ENCODE measurements around the gene TMEM248.
A peak's percentile ranks its signal among the peaks of the same experiment; 100 is the strongest.
"Not testable (repeated sequence)": the region's sequence is repeated elsewhere in the genome, so short reads cannot be mapped to it uniquely, and the experiment has no call there.

Gene TMEM248, protein sequence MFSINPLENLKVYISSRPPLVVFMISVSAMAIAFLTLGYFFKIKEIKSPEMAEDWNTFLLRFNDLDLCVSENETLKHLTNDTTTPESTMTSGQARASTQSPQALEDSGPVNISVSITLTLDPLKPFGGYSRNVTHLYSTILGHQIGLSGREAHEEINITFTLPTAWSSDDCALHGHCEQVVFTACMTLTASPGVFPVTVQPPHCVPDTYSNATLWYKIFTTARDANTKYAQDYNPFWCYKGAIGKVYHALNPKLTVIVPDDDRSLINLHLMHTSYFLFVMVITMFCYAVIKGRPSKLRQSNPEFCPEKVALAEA

GRCh38 chr7:66920769-66921395 lies at the start of gene TMEM248:
TSS of gene TMEM248 (plus strand) at chr7:66921225. CDS start at chr7:66941866, 20,641 bp downstream.
- peak; percentile 89 for DNase-seq

GRCh38 chr7:66873476-66873875 lies 47.5 kb upstream of the TMEM248 start:
- no peak for DNase-seq

GRCh38 chr7:66877577-66878300 lies 43.3 kb upstream of the TMEM248 start:
- DNase-seq: no peak

DNA sequence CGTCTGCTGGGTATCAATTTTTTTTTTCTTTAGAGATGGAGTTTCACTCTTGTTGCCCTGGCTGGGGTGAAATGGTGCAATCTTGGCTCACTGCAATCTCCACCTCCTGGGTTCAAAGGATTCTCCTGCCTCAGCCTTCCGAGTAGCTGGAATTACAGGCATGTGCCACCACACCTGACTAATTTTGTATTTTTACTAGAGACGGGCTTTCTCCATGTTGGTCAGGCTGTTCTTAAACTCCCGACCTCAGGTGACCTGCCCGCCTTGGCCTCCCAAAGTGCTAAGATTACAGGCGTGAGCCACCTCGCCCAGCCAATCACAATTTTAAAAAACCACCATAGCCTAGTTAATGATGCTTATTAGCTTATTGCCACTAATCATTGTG lies 42.7 kb upstream of the TMEM248 start:
- DNase-seq: not testable (repeated sequence)

DNA sequence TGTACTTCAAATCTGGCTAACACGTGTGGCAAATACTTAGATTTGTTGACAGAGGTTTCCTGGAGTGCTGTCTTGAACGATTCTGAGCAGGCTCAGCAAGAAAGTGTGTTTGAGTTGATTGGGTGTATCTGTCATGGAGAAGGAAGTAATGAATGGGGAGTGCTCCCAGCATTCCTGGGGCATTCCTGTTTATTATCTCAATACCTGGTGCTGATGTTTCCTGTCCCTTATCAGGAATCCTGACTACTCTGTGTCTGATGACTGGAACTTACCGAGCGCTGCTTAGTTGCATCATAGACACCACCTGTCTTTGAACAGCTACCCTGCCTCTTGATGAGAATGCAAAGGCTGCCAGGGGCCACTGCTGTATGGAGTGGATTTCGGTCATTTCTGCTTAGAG lies 41.0 kb upstream of the TMEM248 start:
- DNase-seq: no peak

DNA sequence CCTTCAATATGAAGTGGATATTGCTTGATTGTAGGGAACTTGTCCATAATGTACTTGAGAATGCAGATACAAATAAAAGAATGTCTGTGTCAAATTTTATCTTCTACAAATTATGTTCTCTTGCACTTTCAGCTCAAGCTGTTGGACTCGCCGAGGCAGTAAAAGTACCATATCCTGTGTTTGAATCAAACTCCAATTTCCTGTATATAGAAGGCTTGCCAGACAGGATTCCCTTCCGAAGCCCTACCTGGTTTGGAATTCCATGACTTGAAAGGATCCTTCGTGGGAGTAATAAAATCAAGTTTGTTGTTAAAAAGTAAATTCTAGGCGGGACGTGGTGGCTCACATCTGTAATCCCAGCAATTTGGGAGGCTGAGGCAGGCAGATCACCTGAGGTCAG lies 40.4 kb upstream of the TMEM248 start:
- DNase-seq: not testable (repeated sequence)

GRCh38 chr7:66883716-66884115 lies 37.3 kb upstream of the TMEM248 start:
- DNase-seq: no peak

DNA sequence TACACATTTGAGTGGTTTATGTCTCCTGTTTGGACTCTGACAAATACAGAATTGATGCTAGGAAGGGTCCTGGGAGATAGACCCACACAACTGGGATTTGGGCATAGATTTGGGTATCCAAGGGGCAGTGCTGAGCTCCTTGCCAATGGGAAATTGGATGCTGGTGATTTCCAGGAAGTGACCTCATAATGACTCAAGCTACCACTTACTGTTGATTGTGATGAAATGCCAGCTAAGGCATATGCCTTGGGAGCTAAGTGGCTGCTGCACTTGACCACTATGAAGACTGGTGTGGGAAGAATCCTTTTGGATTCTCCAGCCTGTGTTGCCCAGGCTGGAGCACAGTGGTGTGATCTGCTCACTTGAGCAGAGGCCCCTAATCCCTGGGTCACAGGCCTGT lies 36.5 kb upstream of the TMEM248 start:
- not testable (repeated sequence) for DNase-seq

- DNase-seq: no peak
Observed at GRCh38 chr7:66886152-66886551, 34.9 kb upstream of the TMEM248 start.

- not testable (repeated sequence) for DNase-seq
Observed at GRCh38 chr7:66888223-66888622, 32.8 kb upstream of the TMEM248 start.

DNA sequence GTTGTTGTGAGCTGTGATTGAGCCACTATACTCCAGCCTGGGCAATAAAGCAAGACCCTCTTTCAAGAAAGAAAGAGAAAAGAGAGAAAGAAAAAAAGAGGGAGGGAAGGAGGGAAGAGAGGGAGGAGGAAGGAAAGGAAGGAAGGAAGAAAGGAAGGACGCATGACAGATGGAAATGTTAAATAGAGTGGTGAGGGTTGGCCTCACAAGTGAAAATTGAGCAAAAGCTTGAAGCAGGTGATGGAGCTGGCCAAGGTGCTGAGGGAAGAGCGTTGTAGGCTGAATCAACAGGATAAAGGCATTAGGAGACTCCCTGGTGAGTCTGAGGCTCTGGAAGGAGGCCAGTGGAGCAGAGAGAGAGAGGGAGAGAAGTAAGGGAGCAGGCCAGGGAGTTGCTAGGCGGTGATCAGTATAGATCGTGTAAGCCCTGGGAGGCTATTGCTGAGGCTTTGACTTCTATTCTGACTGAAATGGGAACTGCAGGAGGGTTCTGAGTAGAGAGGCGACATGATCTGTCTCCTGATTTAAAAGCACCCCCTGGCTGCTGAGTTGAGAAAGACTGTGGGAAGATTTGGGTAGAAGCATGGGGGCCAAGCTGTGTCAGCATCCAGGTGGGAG lies 26.5 kb upstream of the TMEM248 start:
- no peak for DNase-seq

GRCh38 chr7:66896441-66896840 lies 24.6 kb upstream of the TMEM248 start:
- no peak for DNase-seq

DNA sequence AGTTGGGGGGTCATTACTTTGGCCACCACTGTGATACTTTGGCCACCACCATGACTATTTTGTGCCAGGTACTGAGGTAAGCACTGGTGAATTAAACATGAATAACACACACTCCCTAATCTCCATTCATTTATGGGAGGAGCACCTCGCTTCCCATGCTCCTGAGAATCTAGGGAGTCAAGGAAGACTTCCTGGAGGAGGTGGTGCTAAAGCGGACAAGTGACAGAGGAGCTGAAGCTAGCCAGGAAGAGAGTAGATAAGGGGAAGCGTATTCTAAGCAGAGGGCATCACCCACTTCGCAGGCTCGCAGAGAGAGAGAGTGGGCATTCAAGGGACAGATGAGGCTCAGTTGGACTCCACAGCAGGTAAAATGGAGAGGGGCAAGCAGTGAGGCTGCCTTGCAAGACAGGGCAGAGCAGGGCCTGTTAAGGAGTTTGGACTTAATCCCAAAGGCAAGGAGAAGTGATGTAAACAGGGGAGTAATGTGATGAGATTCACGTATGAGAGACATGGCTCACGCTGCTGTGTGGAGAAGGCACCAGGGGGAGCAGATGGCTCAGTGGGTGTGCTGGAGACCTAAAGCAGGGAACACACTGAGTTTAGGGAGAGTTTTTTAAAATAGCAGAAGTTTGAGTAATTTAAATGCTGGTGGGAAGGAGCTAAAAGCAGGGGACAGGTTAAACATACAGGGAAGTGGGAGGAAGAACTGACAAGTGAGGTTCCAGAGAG lies 21.3 kb upstream of the TMEM248 start:
- no peak for DNase-seq

DNA sequence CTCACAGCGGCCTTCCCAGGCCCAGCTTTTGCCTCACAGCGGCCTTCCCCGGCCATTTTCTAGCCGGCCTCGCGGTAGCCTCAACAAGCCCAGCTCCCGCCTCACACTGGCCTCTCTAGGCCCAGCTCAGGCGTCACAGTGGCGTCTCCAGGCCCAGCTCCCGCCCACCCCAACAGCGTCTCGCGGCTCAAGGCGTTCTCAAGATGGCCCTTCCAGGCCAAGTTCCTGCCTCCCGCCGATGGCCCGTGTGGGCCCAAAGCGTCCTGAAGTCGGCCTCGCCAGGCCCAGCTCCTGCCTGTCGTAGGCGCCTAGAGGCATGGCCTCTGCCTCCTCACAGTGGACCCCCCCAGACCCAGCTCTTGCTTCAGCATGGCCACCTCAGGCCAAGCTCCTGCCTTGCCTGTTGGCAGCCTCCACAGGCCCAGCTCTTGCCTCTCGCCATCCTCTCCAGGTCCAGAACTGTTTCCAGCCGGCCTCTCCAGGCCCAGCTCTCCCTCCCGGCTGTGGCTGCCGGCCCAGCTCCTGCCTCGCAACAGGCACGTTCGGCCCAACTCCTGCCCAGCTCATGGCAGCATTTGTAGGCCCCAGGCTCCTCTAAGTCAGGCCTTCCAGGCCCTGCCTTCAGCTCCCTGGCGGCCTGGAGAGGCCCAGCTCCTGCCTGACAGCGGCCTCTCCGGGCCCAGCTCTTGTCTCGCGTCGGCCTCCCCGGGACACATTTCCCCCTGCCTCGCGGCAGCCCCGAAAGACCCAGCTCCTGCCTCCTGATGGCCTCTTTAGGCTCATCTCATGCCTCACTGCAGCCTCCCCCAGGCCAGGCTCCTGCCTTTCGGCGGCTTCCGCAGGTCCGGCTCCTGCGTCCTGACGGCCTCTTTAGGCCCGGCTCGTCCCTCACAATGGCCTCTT lies 18.8 kb upstream of the TMEM248 start:
- no peak for DNase-seq

DNA sequence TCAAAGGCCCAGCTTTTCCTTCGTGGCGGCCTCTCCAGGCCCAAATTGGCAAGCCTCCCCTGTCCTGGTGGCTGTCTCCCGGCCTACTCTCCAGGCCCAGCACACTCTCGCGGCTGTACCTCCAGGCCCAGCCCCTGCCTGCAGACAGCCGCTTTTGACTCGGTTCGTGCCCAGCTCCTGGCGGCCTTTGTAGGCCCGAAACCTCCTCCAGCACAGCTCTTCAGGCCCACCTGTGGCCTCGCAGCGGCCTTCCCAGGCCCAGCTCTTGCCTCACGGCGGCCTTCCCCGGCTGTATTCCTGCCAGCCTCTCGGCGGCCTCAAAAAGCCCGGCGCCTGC lies 18.2 kb upstream of the TMEM248 start:
- no peak for DNase-seq

- no peak for DNase-seq
Observed at GRCh38 chr7:66903360-66904062, 17.5 kb upstream of the TMEM248 start.

DNA sequence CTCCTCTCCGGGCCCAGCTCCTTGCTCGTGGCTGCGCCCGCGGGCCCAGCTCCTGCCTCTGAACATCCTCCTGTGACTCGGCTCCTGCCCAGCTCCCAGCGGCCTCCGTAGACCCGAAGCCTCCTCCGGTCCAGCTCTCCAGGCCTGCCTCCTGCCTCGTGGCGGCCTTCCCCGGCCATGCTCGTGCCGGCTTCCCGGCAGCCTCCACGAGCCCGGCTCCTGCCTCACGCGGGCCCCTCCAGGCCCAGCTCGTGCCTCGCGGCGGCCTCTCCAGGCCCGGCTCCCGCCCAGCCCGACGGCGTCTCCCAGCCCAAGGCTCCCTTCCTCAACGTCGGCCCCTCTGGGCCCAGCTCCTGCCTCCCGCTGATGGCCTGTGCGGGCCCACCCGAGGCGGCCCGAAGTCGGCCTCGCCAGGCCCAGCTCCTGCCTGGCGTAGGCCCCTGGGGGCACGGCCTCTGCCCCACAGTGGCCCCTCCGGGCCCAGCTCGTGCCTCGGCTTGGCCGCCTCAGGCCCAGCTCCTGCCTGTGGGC lies 16.9 kb upstream of the TMEM248 start:
- no peak for DNase-seq

DNA sequence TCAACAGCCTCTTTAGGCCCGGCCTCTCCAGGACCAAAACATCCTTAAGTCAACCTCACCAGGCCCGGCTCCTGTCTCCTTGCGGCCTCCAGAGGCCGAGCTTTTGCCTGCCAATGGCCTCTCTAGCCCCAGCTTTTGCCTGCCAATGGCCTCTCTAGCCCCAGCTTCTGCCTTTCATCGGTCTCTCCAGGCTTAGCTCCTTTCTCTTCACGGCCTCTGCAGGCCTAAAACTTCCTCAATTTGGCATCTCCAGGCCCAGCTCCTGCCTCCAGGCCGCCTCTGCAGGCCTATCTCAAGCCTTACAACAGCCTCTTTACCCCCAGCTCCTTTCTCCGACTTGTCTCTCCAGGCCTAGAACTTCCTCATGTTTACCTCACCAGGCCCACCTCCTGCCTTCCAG lies 15.7 kb upstream of the TMEM248 start:
- no peak for DNase-seq

DNA sequence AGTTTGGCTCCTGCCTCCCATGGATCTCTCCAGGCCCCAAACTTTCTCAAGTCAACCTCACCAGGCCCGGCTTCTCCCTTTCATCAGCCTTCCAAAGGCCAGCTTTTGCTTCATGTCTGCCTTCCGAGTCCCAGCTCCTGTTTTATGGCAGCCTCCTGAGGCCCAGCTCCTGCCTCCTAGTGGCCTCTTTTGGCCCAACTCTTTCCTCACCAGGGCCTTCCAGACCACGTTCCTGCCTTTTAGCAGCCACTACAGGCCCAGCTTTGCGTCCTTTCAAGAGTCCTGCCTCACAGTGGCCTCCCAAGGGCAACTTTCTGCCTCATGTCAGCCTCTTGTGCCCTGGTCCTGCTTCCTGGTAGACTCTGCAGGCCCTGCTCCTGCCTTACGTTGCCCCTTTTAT lies 15.3 kb upstream of the TMEM248 start:
- DNase-seq: no peak

DNA sequence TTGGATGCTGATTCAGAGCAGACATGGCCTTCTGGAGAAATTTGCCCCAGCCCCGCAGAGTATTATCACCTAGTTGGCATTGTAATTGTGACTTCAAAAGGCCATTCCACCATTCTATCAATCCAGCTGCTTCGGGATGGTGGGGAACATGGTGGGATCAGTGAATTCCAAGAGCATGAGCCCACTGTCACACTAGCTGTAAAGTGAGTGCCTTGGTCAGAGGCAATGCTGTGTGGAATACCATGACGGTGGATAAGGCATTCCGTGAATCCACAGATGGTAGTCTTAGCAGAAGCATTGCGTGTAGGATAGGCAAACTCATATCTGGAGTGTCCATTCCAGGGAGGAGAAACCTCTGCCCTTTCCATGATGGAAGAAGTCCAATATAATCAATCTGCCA lies 13.3 kb upstream of the TMEM248 start:
- DNase-seq: no peak

DNA sequence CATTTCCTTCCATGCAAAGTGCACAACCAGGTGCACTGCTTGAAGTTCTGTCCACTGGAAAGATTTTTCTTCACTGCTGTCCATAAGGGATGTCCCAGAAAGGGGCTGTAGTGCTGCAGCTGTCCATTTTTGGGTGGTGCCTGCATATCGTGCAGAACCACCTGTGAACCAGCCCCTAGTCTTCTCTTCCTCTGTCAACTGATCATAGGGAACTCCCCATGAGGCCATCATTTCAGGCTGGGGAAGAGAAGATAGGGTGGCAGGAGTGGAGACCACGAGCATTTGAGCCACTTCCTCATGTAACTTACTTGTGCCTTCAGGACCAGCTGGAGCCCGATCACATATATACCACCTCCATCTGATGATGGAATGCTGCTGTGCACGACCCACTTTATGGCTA lies 12.4 kb upstream of the TMEM248 start:
- DNase-seq: not testable (repeated sequence)
